GM12878 (cell line): ENCODE data around the gene MTIF3. TPM values are rescaled to one million over a fixed set of nuclear protein-coding genes. Genes with fewer than 3 reads are reported as not detected.

Experiments used
- ATAC-seq: fragments of 200-7000 bp; cut with Tn5 transposase; 3 replicates; pipeline ENCODE4 v1.9.1; 2020; ENCODE audit warnings: mild to moderate bottlenecking, moderate library complexity
- BruUV-seq: library from RNA; stranded (reverse); fragments of 400-500 nt; replicated peaks from 2 replicates; lab custom pipeline; 2021; lab: Mats Ljungman, UMichigan
- CTCF ChIA-PET: fragments of 300-600 bp; sonication (Branson Sonifier 250); formaldehyde crosslinking; extraction: SDS; loops from one replicate; lab custom pipeline; 2021; ENCODE audit warnings: inconsistent platforms; lab: Yijun Ruan, JAX
- POLR2A ChIA-PET: fragments of 350-600 bp; formaldehyde crosslinking; extraction: SDS; loops from one replicate; lab custom pipeline; 2021; ENCODE audit warnings: inconsistent platforms; lab: Charles Lee
- RAD21 ChIA-PET: fragments of 300-600 bp; sonication (Branson Sonifier 250); formaldehyde crosslinking; loops from one replicate; lab custom pipeline; 2023; ENCODE audit warnings: antibody characterized with exemption; ENCODE audit not compliant: unreplicated experiment; lab: Charles Lee
- SMC1A ChIA-PET: fragments of 300-600 bp; sonication (Branson Sonifier 250); formaldehyde crosslinking; loops from one replicate; lab custom pipeline; 2023; ENCODE audit not compliant: unreplicated experiment, uncharacterized antibody; lab: Charles Lee
- DNase-seq: peaks from one replicate; pipeline ENCODE4 v3.0.0-alpha.2; 2011; ENCODE audit warnings: low read depth, low spot score
- FAIRE-seq: peaks from 3 replicates; lab custom pipeline; 2011; peaks lifted over from hg19 to GRCh38; lab: Jason Lieb, UNC
- H2AFZ ChIP-seq: 2 replicates; pipeline ENCODE4 v1.6.0; 2011; ENCODE audit warnings: low read depth, low read length, control low read depth; ENCODE audit not compliant: control insufficient read depth
- H3K27ac ChIP-seq: 2 replicates; pipeline ENCODE4 v1.5.1; 2011; ENCODE audit warnings: control low read depth; ENCODE audit not compliant: control insufficient read depth, insufficient read depth
- H3K27me3 ChIP-seq, 2 experiments: replicated peaks in 1 of 2; 2 replicates each; pipeline versions ENCODE4 v1.6.0 to v1.6.1; 2011; ENCODE audit warnings: low read length in 1 of 2; ENCODE audit not compliant: control insufficient read depth in 2 of 2, insufficient read depth in 2 of 2
- H3K36me3 ChIP-seq, 2 experiments: 2 replicates each; pipeline ENCODE4 v1.5.1; 2011; ENCODE audit warnings: low read length in 1 of 2; ENCODE audit not compliant: control insufficient read depth in 2 of 2, insufficient read depth in 2 of 2
- H3K4me1 ChIP-seq: 2 replicates; pipeline ENCODE4 v1.6.1; 2011; ENCODE audit warnings: mild to moderate bottlenecking, low read length, moderate library complexity, mixed read lengths; ENCODE audit not compliant: control insufficient read depth, insufficient read depth
- H3K4me2 ChIP-seq: 2 replicates; pipeline ENCODE4 v1.6.0; 2011; ENCODE audit warnings: control low read depth; ENCODE audit not compliant: control insufficient read depth, insufficient read depth
- H3K4me3 ChIP-seq: fragments of 200-600 bp; sonication (generic); 2 replicates; pipeline ENCODE4 v1.5.1; 2016
- H3K79me2 ChIP-seq: 2 replicates; pipeline ENCODE4 v1.6.0; 2011; ENCODE audit warnings: low read length; ENCODE audit not compliant: control insufficient read depth, insufficient read depth
- H3K9ac ChIP-seq: 2 replicates; pipeline ENCODE4 v1.8.0; 2011; ENCODE audit warnings: low read length, control low read depth, mixed read lengths; ENCODE audit not compliant: control insufficient read depth, insufficient read depth
- H3K9me3 ChIP-seq: replicated peaks from 3 replicates; pipeline ENCODE4 v1.5.1; 2011; ENCODE audit warnings: mild to moderate bottlenecking, low read length; ENCODE audit not compliant: control insufficient read depth, insufficient read depth
- H4K20me1 ChIP-seq: 2 replicates; pipeline ENCODE4 v1.6.0; 2011; ENCODE audit not compliant: control insufficient read depth, insufficient read depth
- BHLHE40 ChIP-seq, 2 experiments: fragments of 450-650 bp in 1 of 2; IDR thresholded peaks; 2 replicates each; pipeline ENCODE4 v1.6.1; 2011 to 2017; ENCODE audit warnings: low read depth in 2 of 2, borderline replicate concordance in 1 of 2, improper control_type of control experiment in 1 of 2, low read length in 1 of 2, mild to moderate bottlenecking in 1 of 2
- CHD4 ChIP-seq: fragments of 200-600 bp; sonication (generic); IDR thresholded peaks from 2 replicates; pipeline ENCODE4 v1.6.1; 2016; ENCODE audit warnings: mild to moderate bottlenecking
- FOXK2 ChIP-seq: fragments of 450-650 bp; IDR thresholded peaks from 2 replicates; pipeline ENCODE4 v1.6.1; 2017; ENCODE audit warnings: mild to moderate bottlenecking, moderate library complexity
- JUND ChIP-seq: IDR thresholded peaks from 2 replicates; pipeline ENCODE4 v1.6.1; 2012; ENCODE audit warnings: low read depth, mild to moderate bottlenecking, low read length, improper control_type of control experiment, moderate library complexity
- KLF5 ChIP-seq: fragments of 450-650 bp; IDR thresholded peaks from 2 replicates; pipeline ENCODE4 v1.6.1; 2014; ENCODE audit warnings: mild to moderate bottlenecking; ENCODE audit not compliant: partially characterized antibody
- NFYB ChIP-seq: IDR thresholded peaks from 2 replicates; pipeline ENCODE4 v1.6.1; 2011; ENCODE audit warnings: low read depth, mild to moderate bottlenecking, low read length, improper control_type of control experiment, moderate library complexity; ENCODE audit not compliant: insufficient read depth
- PAX5 ChIP-seq: IDR thresholded peaks from 2 replicates; pipeline ENCODE4 v1.6.1; 2011; ENCODE audit warnings: low read depth, low read length, borderline replicate concordance
- POU2F2 ChIP-seq: IDR thresholded peaks from 3 replicates; pipeline ENCODE4 v1.6.1; 2011; ENCODE audit warnings: low read depth, mild to moderate bottlenecking, low read length, borderline replicate concordance
- SIX5 ChIP-seq: IDR thresholded peaks from 2 replicates; pipeline ENCODE4 v1.6.1; 2011; ENCODE audit warnings: mild to moderate bottlenecking, low read depth, low read length, moderate library complexity; ENCODE audit not compliant: severe bottlenecking
- TCF12 ChIP-seq: IDR thresholded peaks from 2 replicates; pipeline ENCODE4 v1.6.1; 2011; ENCODE audit warnings: low read depth, mild to moderate bottlenecking, low read length
- ZNF207 ChIP-seq: fragments of 450-650 bp; IDR thresholded peaks from 2 replicates; pipeline ENCODE4 v1.6.1; 2014; ENCODE audit warnings: antibody characterized with exemption, mild to moderate bottlenecking, borderline replicate concordance
- WGBS: methylation state at CpG from one replicate; pipeline ENCODE4 v1.1.6; 2016; ENCODE audit warnings: low lambda C conversion rate; ENCODE audit not compliant: insufficient replicate concordance, insufficient coverage; ENCODE audit errors: missing lambda C conversion rate; 5-methylcytosine and 5-hydroxymethylcytosine counted together
- in situ Hi-C: fragments of 300-500 bp; cut with MboI; formaldehyde crosslinking; loops from 9 replicates; pipeline ENCODE4 v1.14.3; 2018; ENCODE audit warnings: mixed read lengths
- intact Hi-C: fragments of 100-400 bp; cut with micrococcal nuclease; formaldehyde crosslinking; loops from one replicate; pipeline ENCODE4 v1.14.2; 2022; ENCODE audit not compliant: unreplicated experiment
- polyA plus RNA-seq, 11 experiments: library from polyadenylated mRNA; depleted of rRNA in 4 of 11; unstranded in 6 of 11; stranded (reverse) in 5 of 11; fragments of >200 nt; fragmentation: Nextera tagmentation in 4 of 11; fragmentation: Illumina TruSeq in 1 of 11; extraction: Ambion mirVana in 4 of 11; extraction: Trizol in 1 of 11; gene quantifications; 1 replicate in 1 of 11; 2 replicates in 10 of 11; pipeline versions ENCODE4 v1.2.1 to v1.2.3, GENCODE V29; 2011 to 2016; ENCODE audit warnings: inconsistent platforms in 2 of 11, missing spikeins in 2 of 11, low read depth in 1 of 11
- total RNA-seq, 4 experiments: library from RNA; depleted of rRNA in 3 of 4; stranded (reverse); fragments of >200 nt in 3 of 4; fragmentation: Illumina TruSeq in 1 of 4; extraction: Trizol in 1 of 4; gene quantifications; 2 replicates each; pipeline versions ENCODE4 v1.2.1 to v1.2.3, GENCODE V29; 2013 to 2021
- TF ChIP-seq, protein P1 (sequence below): IDR thresholded peaks from 2 replicates; pipeline ENCODE4 v1.6.1; 2011; ENCODE audit warnings: borderline replicate concordance, low read depth, mild to moderate bottlenecking, moderate library complexity, mixed read lengths, low read length; ENCODE audit not compliant: insufficient read depth; ENCODE audit errors: extremely low read length
- TF ChIP-seq, protein P2 (sequence below): fragments of 450-650 bp; IDR thresholded peaks from 2 replicates; pipeline ENCODE4 v1.6.1; 2014; ENCODE audit warnings: mild to moderate bottlenecking

The MTIF3 gene
- total and polyA plus RNA-seq, 10 of the 15 experiments (the other 5 are each of a cell fraction or from before 2014, with no cell fraction given) = 22.4 to 73.9 (median 49.7) TPM

DNA sequence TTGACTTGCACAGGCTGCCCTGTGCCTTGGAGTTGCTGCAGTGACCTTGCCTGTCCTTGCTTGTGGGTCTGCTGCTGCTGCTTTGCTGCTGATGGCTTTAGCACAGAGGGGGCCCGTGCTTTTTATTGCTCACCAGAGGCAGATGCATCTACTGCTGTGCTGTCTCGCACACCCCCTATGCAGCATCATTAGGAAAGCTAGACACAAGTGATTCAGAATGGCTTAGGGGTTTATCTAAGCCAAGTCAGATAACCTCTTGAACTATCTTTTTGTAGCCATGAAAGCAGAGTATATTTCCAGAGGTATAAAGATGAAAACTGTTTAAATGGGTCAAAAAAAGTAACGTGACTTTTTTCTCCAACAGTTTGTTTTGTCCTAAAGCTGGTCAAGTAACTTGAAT, 18.2 kb downstream of the MTIF3 start (continued):
- TF ChIP-seq, protein P1, sequence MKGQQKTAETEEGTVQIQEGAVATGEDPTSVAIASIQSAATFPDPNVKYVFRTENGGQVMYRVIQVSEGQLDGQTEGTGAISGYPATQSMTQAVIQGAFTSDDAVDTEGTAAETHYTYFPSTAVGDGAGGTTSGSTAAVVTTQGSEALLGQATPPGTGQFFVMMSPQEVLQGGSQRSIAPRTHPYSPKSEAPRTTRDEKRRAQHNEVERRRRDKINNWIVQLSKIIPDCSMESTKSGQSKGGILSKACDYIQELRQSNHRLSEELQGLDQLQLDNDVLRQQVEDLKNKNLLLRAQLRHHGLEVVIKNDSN = no peak
- TF ChIP-seq POU2F2 = no peak

DNA sequence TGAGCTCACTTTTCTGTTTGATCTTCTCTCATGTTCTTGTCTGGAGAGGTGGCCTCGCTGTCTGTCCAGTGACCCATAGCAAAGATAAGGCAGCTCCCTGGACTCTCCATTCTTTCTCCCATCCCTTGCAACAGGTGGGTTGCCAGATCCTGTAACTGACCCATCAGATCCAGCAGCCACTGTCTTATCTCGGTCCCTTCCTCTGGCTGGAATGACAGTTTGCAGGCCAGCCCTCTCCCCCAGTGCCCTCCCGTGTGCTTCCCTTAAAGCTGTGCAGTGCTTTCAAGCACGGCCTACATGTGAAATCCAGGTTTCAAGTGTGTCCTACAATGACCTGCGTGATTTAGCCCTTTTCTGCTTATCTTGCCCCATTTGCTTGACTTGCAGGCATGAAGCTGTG, 22.2 kb downstream of the MTIF3 start:
- H3K9me3 ChIP-seq = no peaks in the 10 kb centered on the region
- H3K9ac ChIP-seq = no peak overlapping the region; the same call in 1 of the 2 replicates
- H3K36me3 ChIP-seq = peaks cover 15 to 21% of the 10 kb centered on the region in 2 experiments
- BruUV-seq = no TSS peak
- ChIA-PET SMC1A (interaction anchor here (0.8 to 6.3 kb wide), 6 partner anchors 8 to 58 kb away, joined by 3 to 41 read pairs (median 8); partner anchors contain the start of gene MTIF3), CTCF (interaction anchor here (0.8 to 4.2 kb wide), 4 partner anchors 17 to 398 kb away, joined by 3 to 30 read pairs (median 12); partner anchors contain the start of gene MTIF3), RAD21 (interaction anchor here (5.4 kb wide), 1 partner anchor 21 kb away, joined by 32 read pairs; the partner anchor contains the start of gene MTIF3), POLR2A (interaction anchor here (1.0 to 1.4 kb wide), 2 partner anchors 20 to 21 kb away, joined by 3 to 4 read pairs; no protein-coding TSS in a partner anchor)
- ATAC-seq (no peak), DNase-seq (no peak), FAIRE-seq (no peak)
- no peak overlapping the region for H2AFZ ChIP-seq
- peaks cover 34% of the 10 kb centered on the region for H3K79me2 ChIP-seq
- intact Hi-C loops (loop anchor here (5.0 kb wide), 1 partner anchor 194 kb away; the partner anchor contains the start of genes LNX2 and POLR1D), in situ Hi-C loops (no loop called here)
- WGBS = 100% methylated on average over 5 of the region's 5 CpGs
- no peak overlapping the region for H3K4me2 ChIP-seq
- no peak overlapping the region for H3K4me3 ChIP-seq
- H3K27me3 ChIP-seq = no peaks in the 10 kb centered on the region
- H3K27ac ChIP-seq = no peak overlapping the region
- peaks cover 8% of the 10 kb centered on the region for H4K20me1 ChIP-seq
- TF ChIP-seq NFYB = no peak
- TF ChIP-seq TCF12 = no peak
- no peak for TF ChIP-seq SIX5
- TF ChIP-seq, protein P2, sequence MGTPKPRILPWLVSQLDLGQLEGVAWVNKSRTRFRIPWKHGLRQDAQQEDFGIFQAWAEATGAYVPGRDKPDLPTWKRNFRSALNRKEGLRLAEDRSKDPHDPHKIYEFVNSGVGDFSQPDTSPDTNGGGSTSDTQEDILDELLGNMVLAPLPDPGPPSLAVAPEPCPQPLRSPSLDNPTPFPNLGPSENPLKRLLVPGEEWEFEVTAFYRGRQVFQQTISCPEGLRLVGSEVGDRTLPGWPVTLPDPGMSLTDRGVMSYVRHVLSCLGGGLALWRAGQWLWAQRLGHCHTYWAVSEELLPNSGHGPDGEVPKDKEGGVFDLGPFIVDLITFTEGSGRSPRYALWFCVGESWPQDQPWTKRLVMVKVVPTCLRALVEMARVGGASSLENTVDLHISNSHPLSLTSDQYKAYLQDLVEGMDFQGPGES = no peak
- no peak for TF ChIP-seq PAX5
- TF ChIP-seq BHLHE40 (IDR thresholded peaks at IDR 0.05; ENCODE audit: borderline replicate concordance in 1 of 2, low read depth in 2 of 2, low read length in 1 of 2) = no peak
- no peak for TF ChIP-seq FOXK2
- no peak for TF ChIP-seq JUND
- no peak for TF ChIP-seq CHD4
- no peak for TF ChIP-seq KLF5
- no peak for TF ChIP-seq ZNF207
- peaks cover 12% of the 10 kb centered on the region for H3K4me1 ChIP-seq
